Activated B cell treated with CpG ODN at 0.5 μM for 24 hours (primary cell): Measurements from ENCODE around the gene COPZ1. TPM values are rescaled to one million over a fixed set of nuclear protein-coding genes. Genes with fewer than 3 reads are reported as not detected.
A peak's percentile ranks its signal among the peaks of the same experiment; 100 is the strongest.

Source experiments
- ATAC-seq: fragments of 200-7000 bp; cut with Tn5 transposase; one replicate; pipeline ENCODE4 v1.10.0; 2021; ENCODE audit warnings: low read depth, mild to moderate bottlenecking, moderate library complexity
- CTCF ChIA-PET: fragments of 350-600 bp; sonication (Branson Sonifier 250); formaldehyde crosslinking; loops from one replicate; lab custom pipeline; 2021; ENCODE audit warnings: antibody characterized with exemption; lab: Charles Lee
- POLR2A ChIA-PET: fragments of 350-600 bp; sonication (Branson Sonifier 250); formaldehyde crosslinking; loops from one replicate; lab custom pipeline; 2021; ENCODE audit warnings: antibody characterized with exemption; lab: Charles Lee
- DNase-seq: peaks from one replicate; pipeline ENCODE4 v3.0.0; 2022
- H3K27ac Mint-ChIP-seq: one replicate; pipeline ENCODE4 v1.8.0; 2020; ENCODE audit warnings: mixed read lengths
- H3K27me3 Mint-ChIP-seq: one replicate; pipeline ENCODE4 v1.8.0; 2021; ENCODE audit warnings: mixed read lengths
- H3K36me3 Mint-ChIP-seq: one replicate; pipeline ENCODE4 v1.8.0; 2021; ENCODE audit warnings: low read depth, mixed read lengths
- H3K4me1 Mint-ChIP-seq: one replicate; pipeline ENCODE4 v1.8.0; 2021; ENCODE audit warnings: mixed read lengths
- H3K4me3 Mint-ChIP-seq: one replicate; pipeline ENCODE4 v1.8.0; 2020; ENCODE audit warnings: mild to moderate bottlenecking, mixed read lengths
- H3K9me3 Mint-ChIP-seq: one replicate; pipeline ENCODE4 v1.8.0; 2020; ENCODE audit warnings: mixed read lengths
- intact Hi-C: fragments of 100-400 bp; cut with micrococcal nuclease; formaldehyde crosslinking; loops from one replicate; pipeline ENCODE4 v1.15.1; 2024
- total RNA-seq: library from RNA; stranded (reverse); gene quantifications from 2 replicates; pipeline ENCODE4 v1.2.3, GENCODE V29; 2022
- TF ChIP-seq, protein P1 (sequence below): fragments of 200-600 bp; IDR thresholded peaks from one replicate; pipeline ENCODE4 v1.8.0; 2022; ENCODE audit warnings: antibody characterized with exemption, mild to moderate bottlenecking

The COPZ1 gene
- total RNA-seq, 1 donor from 2014 or later: 120 TPM

DNA sequence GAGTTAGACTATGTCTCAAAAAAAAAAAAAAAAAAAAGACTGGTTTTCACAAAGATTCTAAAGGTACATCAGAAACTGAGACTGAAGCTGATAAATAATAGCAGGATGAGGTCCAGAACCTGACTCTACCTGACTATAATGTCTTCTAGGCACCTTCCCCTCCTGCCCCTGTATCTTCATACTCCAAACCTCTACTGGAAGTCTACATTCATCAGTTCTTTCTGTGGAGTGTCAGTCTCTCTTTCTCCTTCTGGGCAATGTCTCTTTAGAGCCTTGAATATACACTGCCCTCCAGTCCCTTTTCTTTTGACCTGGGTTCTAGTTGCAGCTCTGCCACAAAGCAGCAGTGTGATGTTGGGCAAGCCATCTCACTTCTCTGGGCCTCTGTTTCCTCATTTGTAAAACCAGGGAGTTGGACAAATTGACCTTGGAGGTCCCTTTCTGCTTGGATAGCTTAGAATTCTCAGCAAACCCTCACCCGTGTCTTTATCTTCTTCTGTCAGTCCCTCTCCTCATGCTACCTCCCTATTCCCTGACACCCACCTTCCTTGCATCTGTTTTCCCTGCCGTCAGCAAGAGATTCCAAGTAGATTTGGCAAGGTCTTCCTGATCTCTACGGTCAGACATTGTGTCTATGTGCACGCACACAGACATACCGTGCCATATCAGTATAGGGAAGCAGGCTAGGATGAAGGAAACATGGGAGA lies 28.4 kb upstream of the COPZ1 start:
- H3K36me3 Mint-ChIP-seq: no peaks in the 10 kb centered on the region
- no peak overlapping the region for H3K27ac Mint-ChIP-seq
- DNase-seq (no peak), ATAC-seq (no peak)
- peaks cover 31% of the 10 kb centered on the region for H3K27me3 Mint-ChIP-seq
- TF ChIP-seq, protein P1, sequence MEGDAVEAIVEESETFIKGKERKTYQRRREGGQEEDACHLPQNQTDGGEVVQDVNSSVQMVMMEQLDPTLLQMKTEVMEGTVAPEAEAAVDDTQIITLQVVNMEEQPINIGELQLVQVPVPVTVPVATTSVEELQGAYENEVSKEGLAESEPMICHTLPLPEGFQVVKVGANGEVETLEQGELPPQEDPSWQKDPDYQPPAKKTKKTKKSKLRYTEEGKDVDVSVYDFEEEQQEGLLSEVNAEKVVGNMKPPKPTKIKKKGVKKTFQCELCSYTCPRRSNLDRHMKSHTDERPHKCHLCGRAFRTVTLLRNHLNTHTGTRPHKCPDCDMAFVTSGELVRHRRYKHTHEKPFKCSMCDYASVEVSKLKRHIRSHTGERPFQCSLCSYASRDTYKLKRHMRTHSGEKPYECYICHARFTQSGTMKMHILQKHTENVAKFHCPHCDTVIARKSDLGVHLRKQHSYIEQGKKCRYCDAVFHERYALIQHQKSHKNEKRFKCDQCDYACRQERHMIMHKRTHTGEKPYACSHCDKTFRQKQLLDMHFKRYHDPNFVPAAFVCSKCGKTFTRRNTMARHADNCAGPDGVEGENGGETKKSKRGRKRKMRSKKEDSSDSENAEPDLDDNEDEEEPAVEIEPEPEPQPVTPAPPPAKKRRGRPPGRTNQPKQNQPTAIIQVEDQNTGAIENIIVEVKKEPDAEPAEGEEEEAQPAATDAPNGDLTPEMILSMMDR: no peak
- H3K9me3 Mint-ChIP-seq: no peaks in the 10 kb centered on the region
- intact Hi-C loops: no loop called here
- CTCF ChIA-PET: interaction anchor here (1.0 to 1.9 kb wide), 3 partner anchors 10 to 96 kb away, joined by 3 to 4 read pairs (median 3); partner anchors contain the start of gene COPZ1
- POLR2A ChIA-PET: interaction anchor here (1.1 to 1.8 kb wide), 2 partner anchors 10 to 16 kb away, joined by 6 to 9 read pairs; partner anchors contain the start of gene HNRNPA1
- no peak overlapping the region for H3K4me3 Mint-ChIP-seq
- peaks cover 22% of the 10 kb centered on the region for H3K4me1 Mint-ChIP-seq

DNA sequence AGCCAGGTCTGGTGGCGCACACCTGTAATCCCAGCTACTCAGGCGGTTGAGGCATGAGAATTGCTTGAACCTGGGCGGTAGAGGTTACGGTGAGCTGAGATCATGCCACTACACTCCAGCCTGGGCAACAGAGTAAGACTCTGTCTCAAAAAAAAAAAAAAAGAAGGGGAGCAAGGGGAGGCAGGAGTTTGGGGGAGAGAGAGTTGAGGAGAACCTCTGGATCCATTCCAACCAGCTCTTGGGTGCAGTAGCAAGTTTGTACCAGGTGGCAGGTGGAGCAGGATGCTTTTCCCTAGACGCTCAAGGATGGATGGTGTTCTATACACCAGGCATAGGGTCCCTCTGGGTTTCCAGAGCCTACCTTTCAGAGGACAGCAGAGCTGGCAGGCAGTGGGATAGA lies 26.0 kb upstream of the COPZ1 start:
- ATAC-seq (no peak), DNase-seq (no peak)
- no peak overlapping the region for H3K4me3 Mint-ChIP-seq
- H3K9me3 Mint-ChIP-seq: no peaks in the 10 kb centered on the region
- CTCF ChIA-PET: interaction anchor here (1.3 to 1.7 kb wide), 3 partner anchors 8 to 69 kb away, joined by 3 to 6 read pairs (median 3); partner anchors contain the start of gene COPZ1
- peaks cover 45% of the 10 kb centered on the region for H3K27me3 Mint-ChIP-seq
- H3K27ac Mint-ChIP-seq: no peak overlapping the region
- TF ChIP-seq, protein P1: no peak
- POLR2A ChIA-PET: interaction anchor here (1.7 to 1.9 kb wide), 2 partner anchors 14 to 19 kb away, joined by 4 to 12 read pairs; partner anchors contain the start of genes CBX5 and HNRNPA1
- peaks cover 29% of the 10 kb centered on the region for H3K4me1 Mint-ChIP-seq
- H3K36me3 Mint-ChIP-seq: no peaks in the 10 kb centered on the region
- intact Hi-C loops: no loop called here

- H3K9me3 Mint-ChIP-seq: no peaks in the 10 kb centered on the region
- DNase-seq (no peak), ATAC-seq (no peak)
- ChIA-PET CTCF (interaction anchor here (0.7 to 1.7 kb wide), 3 partner anchors 25 to 69 kb away, joined by 3 to 6 read pairs (median 4); partner anchors contain the start of gene COPZ1), POLR2A (interaction anchor here (1.0 to 1.9 kb wide), 4 partner anchors 11 to 20 kb away, joined by 3 to 12 read pairs (median 4); partner anchors contain the start of genes CBX5 and HNRNPA1)
- H3K4me3 Mint-ChIP-seq: no peak overlapping the region
- H3K27ac Mint-ChIP-seq: no peak overlapping the region
- peaks cover 47% of the 10 kb centered on the region for H3K27me3 Mint-ChIP-seq
- no peaks in the 10 kb centered on the region for H3K36me3 Mint-ChIP-seq
- intact Hi-C loops: no loop called here
- TF ChIP-seq, protein P1: no peak
- H3K4me1 Mint-ChIP-seq: peaks cover 37% of the 10 kb centered on the region
These were observed 25.3 kb upstream of the COPZ1 start for GRCh38 chr12:54299515-54300224.

DNA sequence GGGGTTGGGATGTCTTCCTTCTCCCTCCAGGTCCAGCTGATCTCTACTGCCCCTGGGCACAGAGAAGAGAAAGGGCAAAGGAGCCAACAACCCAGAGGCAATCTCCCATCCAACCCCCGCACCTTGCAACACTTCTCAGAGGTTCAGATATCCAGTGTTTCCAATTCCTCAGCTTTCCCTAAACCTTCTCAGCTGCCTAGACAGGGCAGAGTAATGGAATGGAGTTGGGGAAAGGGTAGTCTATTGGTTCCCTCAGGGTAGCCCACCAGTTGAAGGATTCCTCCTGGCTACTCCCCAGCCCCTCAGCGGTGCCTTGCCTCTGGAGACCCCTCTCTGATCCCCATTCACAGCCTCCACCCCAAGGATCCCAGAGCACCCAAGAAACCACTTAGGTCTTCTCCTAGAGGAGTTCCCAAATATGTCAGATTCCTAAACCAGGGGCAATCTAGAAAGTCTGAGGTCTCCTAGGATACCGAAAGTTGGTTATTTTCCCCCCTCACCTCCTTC lies 24.7 kb upstream of the COPZ1 start:
- H3K36me3 Mint-ChIP-seq: no peaks in the 10 kb centered on the region

More for the DNA sequence above, 24.7 kb upstream of the COPZ1 start:
- intact Hi-C loops: no loop called here
- H3K4me1 Mint-ChIP-seq: peaks cover 41% of the 10 kb centered on the region
- TF ChIP-seq, protein P1: no peak
- H3K9me3 Mint-ChIP-seq: no peaks in the 10 kb centered on the region
- H3K27me3 Mint-ChIP-seq: peaks cover 47% of the 10 kb centered on the region
- DNase-seq (no peak), ATAC-seq (no peak)
- ChIA-PET CTCF (interaction anchor here (0.7 to 1.7 kb wide), 2 partner anchors 24 to 36 kb away, joined by 4 to 6 read pairs; partner anchors contain the start of gene COPZ1), POLR2A (interaction anchor here (0.6 to 1.9 kb wide), 6 partner anchors 12 to 68 kb away, joined by 3 to 12 read pairs (median 4); partner anchors contain the start of genes CBX5 and HNRNPA1)
- H3K4me3 Mint-ChIP-seq: peak overlapping the region; percentile 53
- no peak overlapping the region for H3K27ac Mint-ChIP-seq
